Osteocyte (in vitro differentiated cells): ENCODE measurements around the gene SMYD3. TPM values are rescaled to one million over a fixed set of nuclear protein-coding genes. Genes with fewer than 3 reads are reported as not detected.

Experiments used
- DNase-seq: peaks from one replicate; pipeline ENCODE4 v3.0.0; 2021; ENCODE audit warnings: mixed read lengths; ENCODE audit not compliant: unreplicated experiment; ENCODE audit errors: extremely low spot score
- H3K27ac Mint-ChIP-seq: one replicate; pipeline ENCODE4 v1.8.0; 2021; ENCODE audit warnings: mild to moderate bottlenecking, mixed read lengths; ENCODE audit not compliant: unreplicated experiment
- H3K27me3 Mint-ChIP-seq: one replicate; pipeline ENCODE4 v1.8.0; 2021; ENCODE audit warnings: mixed read lengths; ENCODE audit not compliant: unreplicated experiment
- H3K36me3 Mint-ChIP-seq: one replicate; pipeline ENCODE4 v1.8.0; 2021; ENCODE audit warnings: mixed read lengths; ENCODE audit not compliant: unreplicated experiment
- H3K4me1 Mint-ChIP-seq: one replicate; pipeline ENCODE4 v1.8.0; 2021; ENCODE audit warnings: mixed read lengths; ENCODE audit not compliant: unreplicated experiment
- H3K4me3 Mint-ChIP-seq: one replicate; pipeline ENCODE4 v1.8.0; 2021; ENCODE audit warnings: mild to moderate bottlenecking, moderate library complexity, mixed read lengths; ENCODE audit not compliant: unreplicated experiment
- H3K9me3 Mint-ChIP-seq: one replicate; pipeline ENCODE4 v1.8.0; 2021; ENCODE audit warnings: mixed read lengths; ENCODE audit not compliant: unreplicated experiment
- total RNA-seq: library from RNA; stranded (reverse); gene quantifications from 2 replicates; pipeline ENCODE4 v1.2.1, GENCODE V29; 2021
- TF ChIP-seq, protein P1 (sequence below): fragments of 200-600 bp; sonication (generic); IDR thresholded peaks from 2 replicates; pipeline ENCODE4 v1.5.0; 2021; ENCODE audit warnings: antibody characterized with exemption, mild to moderate bottlenecking, moderate library complexity

SMYD3 gene
- total RNA-seq, 1 donor from 2014 or later, result 22.3 TPM

DNA sequence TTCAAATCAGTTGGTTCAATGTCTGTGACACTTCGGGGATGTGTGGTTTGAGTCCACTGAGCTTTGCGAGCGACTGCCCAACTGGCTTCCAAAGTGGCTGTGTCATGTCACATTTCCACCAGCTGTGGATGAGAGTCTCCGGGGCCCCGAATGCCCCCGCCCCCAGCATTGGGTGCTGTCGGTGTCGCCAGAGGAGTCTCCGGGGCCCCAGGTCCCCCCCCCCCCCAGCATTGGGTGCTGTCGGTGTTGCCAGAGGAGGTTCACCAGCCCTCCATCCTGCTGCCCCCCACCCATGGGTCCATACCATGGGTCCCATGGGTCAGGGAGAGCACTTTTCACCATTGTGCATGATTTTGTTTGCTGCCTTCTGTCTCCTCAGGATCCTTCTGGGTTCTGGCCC, 9.0 kb upstream of the SMYD3 start:
- no peak for DNase-seq
- no peaks in the 10 kb centered on the region for H3K4me1 Mint-ChIP-seq
- no peaks in the 10 kb centered on the region for H3K27me3 Mint-ChIP-seq
- no peak overlapping the region for H3K4me3 Mint-ChIP-seq
- peaks cover 15% of the 10 kb centered on the region for H3K9me3 Mint-ChIP-seq
- H3K27ac Mint-ChIP-seq, result no peak overlapping the region
- H3K36me3 Mint-ChIP-seq, result no peaks in the 10 kb centered on the region
- TF ChIP-seq, protein P1, sequence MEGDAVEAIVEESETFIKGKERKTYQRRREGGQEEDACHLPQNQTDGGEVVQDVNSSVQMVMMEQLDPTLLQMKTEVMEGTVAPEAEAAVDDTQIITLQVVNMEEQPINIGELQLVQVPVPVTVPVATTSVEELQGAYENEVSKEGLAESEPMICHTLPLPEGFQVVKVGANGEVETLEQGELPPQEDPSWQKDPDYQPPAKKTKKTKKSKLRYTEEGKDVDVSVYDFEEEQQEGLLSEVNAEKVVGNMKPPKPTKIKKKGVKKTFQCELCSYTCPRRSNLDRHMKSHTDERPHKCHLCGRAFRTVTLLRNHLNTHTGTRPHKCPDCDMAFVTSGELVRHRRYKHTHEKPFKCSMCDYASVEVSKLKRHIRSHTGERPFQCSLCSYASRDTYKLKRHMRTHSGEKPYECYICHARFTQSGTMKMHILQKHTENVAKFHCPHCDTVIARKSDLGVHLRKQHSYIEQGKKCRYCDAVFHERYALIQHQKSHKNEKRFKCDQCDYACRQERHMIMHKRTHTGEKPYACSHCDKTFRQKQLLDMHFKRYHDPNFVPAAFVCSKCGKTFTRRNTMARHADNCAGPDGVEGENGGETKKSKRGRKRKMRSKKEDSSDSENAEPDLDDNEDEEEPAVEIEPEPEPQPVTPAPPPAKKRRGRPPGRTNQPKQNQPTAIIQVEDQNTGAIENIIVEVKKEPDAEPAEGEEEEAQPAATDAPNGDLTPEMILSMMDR, result no peak

DNA sequence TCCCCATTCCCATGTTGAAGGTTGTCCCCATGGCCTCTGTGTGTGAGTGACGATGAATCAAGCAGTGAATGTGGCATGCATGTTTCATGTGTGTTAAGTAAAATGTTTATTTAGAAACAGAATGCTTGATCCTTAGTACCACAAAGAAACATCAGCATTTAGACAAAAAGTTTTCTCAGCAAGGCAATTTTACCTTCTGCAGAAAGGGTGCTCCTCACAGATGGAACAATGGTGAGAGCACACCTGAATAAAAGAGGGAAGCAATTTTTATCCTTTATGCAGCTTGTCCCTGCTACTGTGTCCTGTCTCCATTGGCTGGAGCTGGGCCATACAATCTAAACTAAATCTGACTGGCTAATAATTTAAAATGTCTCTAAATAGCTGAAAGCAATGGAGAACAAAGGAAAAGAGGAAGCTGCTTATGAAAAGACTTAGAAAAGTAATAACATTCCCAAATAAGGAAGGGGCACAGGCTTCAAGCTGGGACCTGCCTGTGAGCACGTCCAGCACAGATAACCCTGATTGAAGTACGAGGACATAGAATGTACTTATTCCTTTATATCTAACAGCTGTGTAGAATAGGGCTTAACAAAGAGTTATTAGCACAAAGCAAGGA, 8.4 kb upstream of the SMYD3 start:
- TF ChIP-seq, protein P1, result no peak
- H3K4me3 Mint-ChIP-seq, result no peak overlapping the region

DNA sequence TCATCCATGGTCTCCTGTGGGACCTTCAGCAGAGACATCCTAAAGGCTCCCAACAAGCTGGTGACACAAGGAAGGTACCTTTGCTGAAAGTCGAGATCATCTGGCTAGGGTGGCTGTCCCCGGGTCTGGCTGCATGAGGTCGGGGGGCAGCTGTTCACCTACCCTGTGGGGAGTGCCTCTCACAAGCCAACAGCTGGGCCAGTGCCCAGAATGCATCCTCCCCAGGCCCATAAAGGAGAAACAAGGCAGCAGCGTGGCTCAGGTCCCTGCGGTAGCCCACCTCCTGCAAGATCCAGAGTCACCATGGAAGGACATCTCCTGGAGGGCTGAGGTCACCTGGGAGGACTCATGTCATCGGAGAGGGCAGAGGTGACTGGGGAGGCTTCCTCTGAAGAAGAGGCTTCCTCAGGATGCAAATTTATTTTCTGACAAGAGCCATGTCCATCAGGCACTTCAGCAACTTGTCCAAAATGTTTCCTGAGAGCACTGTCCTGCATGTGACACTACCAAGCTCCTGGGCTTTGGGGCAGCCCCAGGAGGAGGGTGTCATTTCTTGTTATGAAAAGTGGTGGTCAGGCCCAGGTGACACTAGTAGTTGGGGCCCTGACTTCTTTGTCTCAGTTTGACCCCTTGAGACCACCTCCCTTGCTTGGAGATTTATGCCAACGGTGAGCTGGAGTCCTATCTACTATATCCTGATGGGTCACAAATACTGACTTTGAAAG, 6.7 kb upstream of the SMYD3 start:
- Mint-ChIP-seq H3K27me3 (no peaks in the 10 kb centered on the region), H3K27ac (no peak overlapping the region), H3K36me3 (no peaks in the 10 kb centered on the region), H3K4me3 (no peak overlapping the region), H3K4me1 (no peaks in the 10 kb centered on the region), H3K9me3 (peaks cover 15% of the 10 kb centered on the region)
- TF ChIP-seq, protein P1, result no peak
- no peak for DNase-seq

More for the DNA sequence above, 8.4 kb upstream of the SMYD3 start:
- H3K27ac Mint-ChIP-seq, result no peak overlapping the region
- H3K4me1 Mint-ChIP-seq, result no peaks in the 10 kb centered on the region
- no peaks in the 10 kb centered on the region for H3K27me3 Mint-ChIP-seq
- no peaks in the 10 kb centered on the region for H3K36me3 Mint-ChIP-seq
- peaks cover 15% of the 10 kb centered on the region for H3K9me3 Mint-ChIP-seq
- no peak for DNase-seq

DNA sequence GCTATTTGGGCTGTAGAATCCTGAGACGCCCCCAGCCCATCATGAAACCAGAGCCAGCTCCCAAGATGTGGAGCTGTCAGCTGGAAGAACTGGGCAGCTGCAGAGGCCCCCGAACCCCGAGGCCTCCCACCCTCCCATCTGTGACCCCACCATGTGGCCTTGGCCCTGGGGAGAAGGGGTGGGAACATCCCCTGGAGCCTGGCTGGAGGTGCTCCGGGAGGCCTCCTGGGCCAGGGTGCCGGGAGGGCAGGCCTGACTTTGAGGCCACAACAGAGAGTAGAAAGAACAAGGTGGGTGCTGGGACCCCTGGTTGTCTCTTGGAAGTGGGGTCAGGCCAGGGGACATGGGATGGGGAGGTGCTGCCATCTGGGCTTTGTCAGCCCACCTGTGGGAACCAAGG, 6.0 kb upstream of the SMYD3 start:
- H3K4me1 Mint-ChIP-seq, result no peaks in the 10 kb centered on the region
- no peaks in the 10 kb centered on the region for H3K36me3 Mint-ChIP-seq
- DNase-seq, result no peak
- H3K27me3 Mint-ChIP-seq, result no peaks in the 10 kb centered on the region
- peaks cover 15% of the 10 kb centered on the region for H3K9me3 Mint-ChIP-seq
- H3K27ac Mint-ChIP-seq, result no peak overlapping the region
- H3K4me3 Mint-ChIP-seq, result no peak overlapping the region
- TF ChIP-seq, protein P1, result no peak

DNA sequence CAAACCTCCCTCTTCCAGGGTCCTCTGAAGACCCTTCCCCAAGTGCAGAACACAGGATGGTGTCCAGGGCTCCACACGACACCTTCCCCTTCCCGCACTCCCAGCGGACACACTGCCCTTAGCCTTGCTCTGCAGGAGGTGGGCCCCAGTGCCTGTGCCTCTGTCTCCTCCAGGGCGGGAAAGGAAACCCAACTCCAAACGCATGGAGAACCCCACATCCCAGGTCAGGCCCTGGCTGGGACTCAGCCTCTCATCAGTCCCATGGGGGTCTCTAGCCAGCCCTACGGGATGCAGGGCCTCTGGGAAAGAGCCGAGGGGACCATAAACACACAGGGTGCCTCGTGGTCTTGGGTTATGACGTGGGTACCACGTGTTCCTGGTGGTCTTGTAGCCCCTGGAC, 5.6 kb upstream of the SMYD3 start:
- H3K9me3 Mint-ChIP-seq, result peaks cover 15% of the 10 kb centered on the region
- H3K36me3 Mint-ChIP-seq, result no peaks in the 10 kb centered on the region
- H3K27ac Mint-ChIP-seq, result no peak overlapping the region
- H3K4me1 Mint-ChIP-seq, result no peaks in the 10 kb centered on the region
- no peak overlapping the region for H3K4me3 Mint-ChIP-seq
- TF ChIP-seq, protein P1, result no peak
- no peaks in the 10 kb centered on the region for H3K27me3 Mint-ChIP-seq
- DNase-seq, result no peak
